Activated T-cell treated with anti-CD3 and anti-CD28 coated beads, Interleukin-2, amount 50 U/mL, for 72 hours (primary cell): Measurements from ENCODE around the gene BCAR1. TPM values are rescaled to one million over a fixed set of nuclear protein-coding genes. Genes with fewer than 3 reads are reported as not detected.
A peak's percentile ranks its signal among the peaks of the same experiment; 100 is the strongest.
"Not testable (repeated sequence)": the region's sequence is repeated elsewhere in the genome, so short reads cannot be mapped to it uniquely, and the experiment has no call there.

Experiments
- ATAC-seq, 2 donors: fragments of 150-1000 bp; cut with Tn5 transposase; replicated peaks in 1 of 2; 2 replicates each; pipeline ENCODE4 v1.10.0; 2021; ENCODE audit warnings: moderate library complexity in 2 of 2, mild to moderate bottlenecking in 1 of 2
- DNase-seq, 2 donors: peaks; one replicate each; pipeline ENCODE4 v3.0.0; 2021 to 2022; ENCODE audit warnings: mixed read lengths in 1 of 2
- H3K27ac Mint-ChIP-seq: one replicate; pipeline ENCODE4 v1.8.0; 2022; ENCODE audit warnings: mild to moderate bottlenecking, moderate library complexity, mixed read lengths
- H3K27me3 Mint-ChIP-seq: one replicate; pipeline ENCODE4 v1.8.0; 2022; ENCODE audit warnings: low read depth, mixed read lengths
- H3K36me3 Mint-ChIP-seq, 2 donors: one replicate each; pipeline ENCODE4 v1.8.0; 2022; ENCODE audit warnings: mixed read lengths in 2 of 2, mild to moderate bottlenecking in 1 of 2; ENCODE audit not compliant: insufficient read depth in 2 of 2
- H3K4me1 Mint-ChIP-seq: one replicate; pipeline ENCODE4 v1.8.0; 2022; ENCODE audit warnings: low read depth, mixed read lengths
- H3K4me3 Mint-ChIP-seq, 2 donors: one replicate each; pipeline ENCODE4 v1.8.0; 2022; ENCODE audit warnings: mild to moderate bottlenecking in 2 of 2, mixed read lengths in 2 of 2, moderate library complexity in 2 of 2
- H3K9me3 Mint-ChIP-seq, 2 donors: one replicate each; pipeline ENCODE4 v1.8.0; 2022; ENCODE audit warnings: mixed read lengths in 2 of 2
- total RNA-seq, 2 donors: library from RNA; stranded (reverse); gene quantifications; one replicate each; pipeline ENCODE4 v1.2.3, GENCODE V29; 2022

Gene BCAR1
- total RNA-seq, 2 donors from 2014 or later: 1.2 to 1.5 TPM

GRCh38 chr16:75226550-75227360, 24.7 kb downstream of the BCAR1 start:
- DNase-seq: no peak
- no peak for ATAC-seq
- Mint-ChIP-seq H3K27ac (no peak overlapping the region), H3K4me3 (no peak overlapping the region), H3K9me3 (no peaks in the 10 kb centered on the region), H3K4me1 (no peaks in the 10 kb centered on the region), H3K36me3 (no peaks in the 10 kb centered on the region), H3K27me3 (peaks cover 5% of the 10 kb centered on the region)

GRCh38 chr16:75225678-75226515, 25.5 kb downstream of the BCAR1 start:
- DNase-seq (no peak), ATAC-seq (no peak)
- H3K4me3 Mint-ChIP-seq: no peak overlapping the region
- H3K27ac Mint-ChIP-seq: no peak overlapping the region
- peaks cover 2% of the 10 kb centered on the region for H3K4me1 Mint-ChIP-seq
- no peaks in the 10 kb centered on the region for H3K9me3 Mint-ChIP-seq
- peaks cover 5% of the 10 kb centered on the region for H3K27me3 Mint-ChIP-seq
- no peaks in the 10 kb centered on the region for H3K36me3 Mint-ChIP-seq

- Mint-ChIP-seq H3K4me1 (peaks cover 11% of the 10 kb centered on the region), H3K4me3 (no peak overlapping the region), H3K27ac (no peak overlapping the region), H3K9me3 (no peaks in the 10 kb centered on the region), H3K27me3 (peaks cover 5% of the 10 kb centered on the region), H3K36me3 (no peaks in the 10 kb centered on the region)
- ATAC-seq (no peak), DNase-seq (no peak)
Measured at GRCh38 chr16:75225092-75225491, 26.3 kb downstream of the BCAR1 start.

- Mint-ChIP-seq H3K9me3 (no peaks in the 10 kb centered on the region), H3K27ac (no peak overlapping the region), H3K36me3 (no peaks in the 10 kb centered on the region), H3K4me3 (no peak overlapping the region), H3K4me1 (peaks cover 17% of the 10 kb centered on the region), H3K27me3 (peaks cover 5% of the 10 kb centered on the region)
- ATAC-seq (no peak), DNase-seq (no peak)
Measured at GRCh38 chr16:75224306-75225082, 26.9 kb downstream of the BCAR1 start.

- not testable (repeated sequence) for ATAC-seq, H3K27me3 Mint-ChIP-seq, H3K9me3 Mint-ChIP-seq, H3K27ac Mint-ChIP-seq, H3K4me3 Mint-ChIP-seq, H3K36me3 Mint-ChIP-seq, DNase-seq
- peaks cover 23% of the 10 kb centered on the region for H3K4me1 Mint-ChIP-seq
Measured at GRCh38 chr16:75223129-75223528, 28.3 kb downstream of the BCAR1 start.

- peaks cover under 1% of the 10 kb centered on the region for H3K27me3 Mint-ChIP-seq
- H3K4me1 Mint-ChIP-seq: peaks cover 23% of the 10 kb centered on the region
- no peak for DNase-seq
- H3K36me3 Mint-ChIP-seq: no peaks in the 10 kb centered on the region
- no peaks in the 10 kb centered on the region for H3K9me3 Mint-ChIP-seq
- H3K4me3 Mint-ChIP-seq: no peak overlapping the region
- ATAC-seq: no peak
- H3K27ac Mint-ChIP-seq: no peak overlapping the region
Measured at GRCh38 chr16:75222271-75222783, 29.1 kb downstream of the BCAR1 start.

- peak; percentile 30 to 33 for DNase-seq
- Mint-ChIP-seq H3K36me3 (no peaks in the 10 kb centered on the region), H3K9me3 (no peaks in the 10 kb centered on the region), H3K27ac (peak overlapping the region; percentile 81), H3K4me3 (peak overlapping the region; percentile 83 to 84), H3K27me3 (no peaks in the 10 kb centered on the region), H3K4me1 (peaks cover 23% of the 10 kb centered on the region)
- ATAC-seq: peak; percentile 88 to 89
Measured at GRCh38 chr16:75219838-75220237, 31.6 kb downstream of the BCAR1 start.

GRCh38 chr16:75219088-75219487, 32.3 kb downstream of the BCAR1 start:
- Mint-ChIP-seq H3K27ac (peak overlapping the region; percentile 76), H3K4me3 (peak overlapping the region in 1 of 2 donors; percentile 83), H3K9me3 (no peaks in the 10 kb centered on the region), H3K4me1 (peaks cover 23% of the 10 kb centered on the region), H3K36me3 (no peaks in the 10 kb centered on the region), H3K27me3 (no peaks in the 10 kb centered on the region)
- DNase-seq (no peak), ATAC-seq (no peak)

- no peaks in the 10 kb centered on the region for H3K9me3 Mint-ChIP-seq
- peak within 1 kb of the TSS; percentile 83 to 84 for H3K4me3 Mint-ChIP-seq
- H3K36me3 Mint-ChIP-seq: no peaks in the 10 kb centered on the region
- peak within 1 kb of the TSS; percentile 81 for H3K27ac Mint-ChIP-seq
- no peak for DNase-seq
- ATAC-seq: peak in 1 of 2 donors; percentile 48
- H3K27me3 Mint-ChIP-seq: no peaks in the 10 kb centered on the region
- peaks cover 23% of the 10 kb centered on the region for H3K4me1 Mint-ChIP-seq
Measured at GRCh38 chr16:75218256-75219076, 33.0 kb downstream of the BCAR1 start, which contains the start of gene CTRB1. Gene CTRB1, plus strand, starts transcription at chr16:75218988. Its CDS starts 20 bp downstream, at chr16:75219008.

GRCh38 chr16:75217389-75217851, 34.0 kb downstream of the BCAR1 start:
- peaks cover 23% of the 10 kb centered on the region for H3K4me1 Mint-ChIP-seq
- no peaks in the 10 kb centered on the region for H3K9me3 Mint-ChIP-seq
- H3K4me3 Mint-ChIP-seq: no peak overlapping the region
- no peaks in the 10 kb centered on the region for H3K27me3 Mint-ChIP-seq
- no peak overlapping the region for H3K27ac Mint-ChIP-seq
- ATAC-seq (no peak), DNase-seq (no peak)
- H3K36me3 Mint-ChIP-seq: no peaks in the 10 kb centered on the region

GRCh38 chr16:75216576-75216975, 34.8 kb downstream of the BCAR1 start:
- Mint-ChIP-seq H3K27me3 (no peaks in the 10 kb centered on the region), H3K27ac (no peak overlapping the region), H3K4me1 (peaks cover 23% of the 10 kb centered on the region), H3K36me3 (no peaks in the 10 kb centered on the region), H3K4me3 (no peak overlapping the region), H3K9me3 (no peaks in the 10 kb centered on the region)
- no peak for ATAC-seq
- no peak for DNase-seq

GRCh38 chr16:75216127-75216526, 35.3 kb downstream of the BCAR1 start:
- H3K27ac Mint-ChIP-seq: no peak overlapping the region
- no peak for DNase-seq
- no peaks in the 10 kb centered on the region for H3K9me3 Mint-ChIP-seq
- H3K4me1 Mint-ChIP-seq: peaks cover 23% of the 10 kb centered on the region
- H3K36me3 Mint-ChIP-seq: no peaks in the 10 kb centered on the region
- no peaks in the 10 kb centered on the region for H3K27me3 Mint-ChIP-seq
- ATAC-seq: no peak
- H3K4me3 Mint-ChIP-seq: no peak overlapping the region
